ENCODE results near the gene CLDN9.

- no peak for TF ChIP-seq CTCF (IDR thresholded peaks at IDR 0.05; ENCODE audit: low read depth, low read length, missing input control)
- no peak for TF ChIP-seq YY1 (IDR thresholded peaks at IDR 0.05)
- TF ChIP-seq GABPA (IDR thresholded peaks at IDR 0.05 in 1 of 2, conservative IDR thresholded peaks at IDR 0.05 in 1 of 2): no peak
- TF ChIP-seq JUND (IDR thresholded peaks at IDR 0.05): no peak
Observed at GRCh38 chr16:3020247-3020603, 7.5 kb downstream of the CLDN9 start, which contains the start of gene TNFRSF12A.

Measured in liver (tissue), 3 donors.